Loucy (cell line): ENCODE measurements around the gene PUSL1.
A peak's percentile ranks its signal among the peaks of the same experiment; 100 is the strongest.

Source experiments
- H2AFZ ChIP-seq: fragments of 200-600 bp; sonication (generic); 2 replicates; pipeline ENCODE4 v1.6.0; 2016; ENCODE audit warnings: antibody characterized with exemption, mild to moderate bottlenecking, low read length, moderate library complexity
- H3F3A ChIP-seq: fragments of 200-600 bp; 2 replicates; pipeline ENCODE4 v1.6.0; 2016; ENCODE audit warnings: antibody characterized with exemption, low read depth, mild to moderate bottlenecking
- H3K27me3 ChIP-seq: fragments of 200-600 bp; sonication (generic); 2 replicates; pipeline ENCODE4 v1.6.1; 2014; ENCODE audit warnings: low read length, mild to moderate bottlenecking; ENCODE audit not compliant: insufficient read depth, poor library complexity, severe bottlenecking
- H3K36me3 ChIP-seq: fragments of 200-600 bp; sonication (generic); 2 replicates; pipeline ENCODE4 v1.6.1; 2016; ENCODE audit warnings: low read length; ENCODE audit not compliant: insufficient read depth
- H3K4me1 ChIP-seq: fragments of 200-600 bp; sonication (generic); 2 replicates; pipeline ENCODE4 v1.5.1; 2014; ENCODE audit warnings: low read length, mild to moderate bottlenecking; ENCODE audit not compliant: insufficient read depth, poor library complexity, severe bottlenecking
- H3K4me2 ChIP-seq: fragments of 200-600 bp; sonication (generic); 2 replicates; pipeline ENCODE4 v1.6.0; 2014; ENCODE audit warnings: antibody characterized with exemption, low read length, low read depth, mild to moderate bottlenecking; ENCODE audit not compliant: poor library complexity, severe bottlenecking
- H3K4me3 ChIP-seq: fragments of 200-600 bp; sonication (generic); 2 replicates; pipeline ENCODE4 v1.5.1; 2014; ENCODE audit warnings: low read length, mild to moderate bottlenecking, mixed read lengths; ENCODE audit not compliant: poor library complexity, severe bottlenecking
- H3K79me2 ChIP-seq: fragments of 200-600 bp; sonication (generic); 2 replicates; pipeline ENCODE4 v1.6.1; 2014; ENCODE audit warnings: low read length; ENCODE audit not compliant: insufficient read depth
- H3K9ac ChIP-seq: fragments of 200-600 bp; sonication (generic); 2 replicates; pipeline ENCODE4 v1.6.0; 2014; ENCODE audit warnings: mild to moderate bottlenecking, low read depth, low read length, moderate library complexity; ENCODE audit not compliant: poor library complexity, severe bottlenecking
- H3K9me2 ChIP-seq: fragments of 200-600 bp; sonication (generic); replicated peaks from 2 replicates; pipeline ENCODE4 v1.6.1; 2016; ENCODE audit warnings: low read depth, low read length, mixed read lengths
- H3K9me3 ChIP-seq: fragments of 200-600 bp; sonication (generic); 2 replicates; pipeline ENCODE4 v1.6.1; 2014; ENCODE audit warnings: mild to moderate bottlenecking, antibody characterized with exemption, low read length, low read depth; ENCODE audit not compliant: insufficient read depth
- H4K20me1 ChIP-seq: fragments of 200-600 bp; sonication (generic); 2 replicates; pipeline ENCODE4 v1.6.0; 2014; ENCODE audit warnings: antibody characterized with exemption, low read length, mild to moderate bottlenecking; ENCODE audit not compliant: insufficient read depth, poor library complexity, severe bottlenecking
- CTCF ChIP-seq: fragments of 200-600 bp; sonication (generic); conservative IDR thresholded peaks from 2 replicates; pipeline ENCODE4 v1.5.1; 2014; ENCODE audit warnings: mild to moderate bottlenecking, antibody characterized with exemption, low read length
- EZH2phosphoT487 ChIP-seq: fragments of 200-600 bp; IDR thresholded peaks from 2 replicates; pipeline ENCODE4 v1.6.1; 2018; ENCODE audit warnings: antibody characterized with exemption, mild to moderate bottlenecking, moderate library complexity, borderline replicate concordance

Gene PUSL1

GRCh38 chr1:1262758-1263157 is 45.6 kb upstream of the PUSL1 start:
- no peaks in the 10 kb centered on the region for H3K9me3 ChIP-seq
- no peak overlapping the region for H3K4me3 ChIP-seq
- no peaks in the 10 kb centered on the region for H3K9me2 ChIP-seq
- H3K4me2 ChIP-seq = no peak overlapping the region
- H3F3A ChIP-seq = no peaks in the 10 kb centered on the region
- peaks cover 13% of the 10 kb centered on the region; the same call in 1 of the 2 replicates for H3K79me2 ChIP-seq
- H3K4me1 ChIP-seq = no peaks in the 10 kb centered on the region
- TF ChIP-seq CTCF (no peak), EZH2phosphoT487 (no peak)
- no peak overlapping the region for H2AFZ ChIP-seq
- no peaks in the 10 kb centered on the region for H3K27me3 ChIP-seq
- peaks cover 7% of the 10 kb centered on the region for H4K20me1 ChIP-seq
- peaks cover 20% of the 10 kb centered on the region; the same call in 1 of the 2 replicates for H3K36me3 ChIP-seq
- H3K9ac ChIP-seq = no peak overlapping the region

DNA sequence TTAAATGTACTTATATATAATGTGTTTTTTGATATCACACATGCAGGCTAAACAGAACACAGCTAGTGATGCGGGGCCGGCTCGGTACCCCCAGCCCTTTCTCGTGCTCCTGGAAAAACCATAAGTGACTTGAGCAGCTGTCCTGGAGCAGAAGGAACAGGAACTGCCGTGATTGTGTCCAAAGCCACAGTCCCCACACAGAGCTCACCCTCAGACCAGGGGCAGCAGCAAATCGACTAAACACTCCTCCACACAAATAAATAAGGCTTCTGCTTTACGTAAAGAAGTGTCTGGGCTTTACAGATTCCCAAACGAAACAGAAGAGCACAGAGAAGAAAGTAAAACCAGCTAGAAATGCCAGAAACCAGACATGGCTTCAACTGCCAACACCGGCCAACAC is 44.4 kb upstream of the PUSL1 start:
- H3K9me2 ChIP-seq = no peaks in the 10 kb centered on the region
- no peaks in the 10 kb centered on the region for H3K9me3 ChIP-seq
- peaks cover 17% of the 10 kb centered on the region; the same call in 1 of the 2 replicates for H3K36me3 ChIP-seq
- TF ChIP-seq CTCF (no peak), EZH2phosphoT487 (no peak)
- no peaks in the 10 kb centered on the region for H3K4me1 ChIP-seq
- no peak overlapping the region for H3K4me2 ChIP-seq
- peaks cover 20% of the 10 kb centered on the region; the same call in 1 of the 2 replicates for H3K79me2 ChIP-seq
- H4K20me1 ChIP-seq = peaks cover 19% of the 10 kb centered on the region
- H3F3A ChIP-seq = no peaks in the 10 kb centered on the region
- no peak overlapping the region for H3K4me3 ChIP-seq
- H3K27me3 ChIP-seq = no peaks in the 10 kb centered on the region
- no peak overlapping the region for H3K9ac ChIP-seq
- H2AFZ ChIP-seq = no peak overlapping the region

- no peak overlapping the region for H3K9ac ChIP-seq
Measured at GRCh38 chr1:1264868-1265272, 43.5 kb upstream of the PUSL1 start.

More at GRCh38 chr1:1264868-1265272, 43.5 kb upstream of the PUSL1 start:
- H3K79me2 ChIP-seq = peaks cover 27% of the 10 kb centered on the region
- peaks cover 11% of the 10 kb centered on the region; the same call in 1 of the 2 replicates for H3K36me3 ChIP-seq
- H3K9me3 ChIP-seq = no peaks in the 10 kb centered on the region
- H3K9me2 ChIP-seq = no peaks in the 10 kb centered on the region
- H3K4me3 ChIP-seq = no peak overlapping the region
- peaks cover 21% of the 10 kb centered on the region for H4K20me1 ChIP-seq
- peak; percentile 48 for TF ChIP-seq CTCF
- TF ChIP-seq EZH2phosphoT487 = no peak
- no peaks in the 10 kb centered on the region for H3K27me3 ChIP-seq
- no peak overlapping the region for H2AFZ ChIP-seq
- no peaks in the 10 kb centered on the region for H3K4me1 ChIP-seq
- H3F3A ChIP-seq = no peaks in the 10 kb centered on the region
- H3K4me2 ChIP-seq = no peak overlapping the region
